HG03196 (cell line): Measurements from ENCODE around the gene TMEM217.
"Not testable (repeated sequence)": the region's sequence is repeated elsewhere in the genome, so short reads cannot be mapped to it uniquely, and the experiment has no call there.

Experiments used
- ATAC-seq: cut with Tn5 transposase; IDR thresholded peaks from one replicate; pipeline ENCODE4 v1.9.1; 2021; ENCODE audit not compliant: unreplicated experiment

TMEM217 gene

GRCh38 chr6:37218511-37218910, 39.4 kb downstream of the TMEM217 start:
- ATAC-seq: no peak

- ATAC-seq: no peak
Observed at GRCh38 chr6:37218061-37218460, 39.9 kb downstream of the TMEM217 start.

GRCh38 chr6:37212268-37212667, 45.7 kb downstream of the TMEM217 start:
- no peak for ATAC-seq

GRCh38 chr6:37210313-37210968, 47.5 kb downstream of the TMEM217 start:
- ATAC-seq: no peak

- ATAC-seq: no peak
Observed at GRCh38 chr6:37209461-37210205, 48.3 kb downstream of the TMEM217 start.

- no peak for ATAC-seq
Observed at GRCh38 chr6:37208793-37209192, 49.2 kb downstream of the TMEM217 start.

GRCh38 chr6:37207903-37208456, 50.0 kb downstream of the TMEM217 start:
- no peak for ATAC-seq

GRCh38 chr6:37206622-37207021, 51.3 kb downstream of the TMEM217 start:
- ATAC-seq: no peak

- ATAC-seq: no peak
Observed at GRCh38 chr6:37205997-37206340, 52.0 kb downstream of the TMEM217 start.

- ATAC-seq: no peak
Observed at GRCh38 chr6:37205175-37205996, 52.6 kb downstream of the TMEM217 start.

GRCh38 chr6:37204014-37204751, 53.8 kb downstream of the TMEM217 start:
- ATAC-seq: no peak

- ATAC-seq: no peak
Observed at GRCh38 chr6:37202788-37203491, 55.0 kb downstream of the TMEM217 start.

GRCh38 chr6:37201726-37202125, 56.2 kb downstream of the TMEM217 start:
- no peak for ATAC-seq

- ATAC-seq: no peak
Observed at GRCh38 chr6:37200085-37200484, 57.9 kb downstream of the TMEM217 start.

- ATAC-seq: not testable (repeated sequence)
Observed at GRCh38 chr6:37196451-37196850, 61.5 kb downstream of the TMEM217 start.

- ATAC-seq: not testable (repeated sequence)
Observed at GRCh38 chr6:37194886-37195285, 63.1 kb downstream of the TMEM217 start.

GRCh38 chr6:37192666-37193065, 65.3 kb downstream of the TMEM217 start:
- no peak for ATAC-seq

- ATAC-seq: no peak
Observed at GRCh38 chr6:37190159-37190535, 67.8 kb downstream of the TMEM217 start.

- no peak for ATAC-seq
Observed at GRCh38 chr6:37188962-37189510, 68.9 kb downstream of the TMEM217 start.
